Measurements from ENCODE around the gene CCDC183.

CCDC183 gene

GRCh38 chr9:136769710-136770191, 26.4 kb upstream of the CCDC183 start:
- H3K27ac ChIP-seq = no peak overlapping the region
- no peak for TF ChIP-seq Cebpa-rat (IDR thresholded peaks at IDR 0.05)
- no peaks in the 10 kb centered on the region for H3K27me3 ChIP-seq
- no peaks in the 10 kb centered on the region for H3K36me3 ChIP-seq
- H3K9me3 ChIP-seq = peaks cover 10% of the 10 kb centered on the region; the same call in 1 of the 2 replicates
- H3K4me1 ChIP-seq = peaks cover 56% of the 10 kb centered on the region
- H3K4me3 ChIP-seq = no peak overlapping the region
- peak overlapping the region; percentile 39; the same call in 1 of the 2 replicates for H3K4me2 ChIP-seq
- H4K20me1 ChIP-seq = no peaks in the 10 kb centered on the region
- no peak overlapping the region for H3K9ac ChIP-seq

GRCh38 chr9:136771907-136772415, 24.2 kb upstream of the CCDC183 start:
- peaks cover 10% of the 10 kb centered on the region; the same call in 1 of the 2 replicates for H3K9me3 ChIP-seq
- no peaks in the 10 kb centered on the region for H3K36me3 ChIP-seq
- H3K27me3 ChIP-seq = no peaks in the 10 kb centered on the region
- peaks cover 45% of the 10 kb centered on the region for H3K4me1 ChIP-seq
- H3K4me2 ChIP-seq = no peak overlapping the region
- TF ChIP-seq Cebpa-rat (IDR thresholded peaks at IDR 0.05) = no peak
- no peaks in the 10 kb centered on the region for H4K20me1 ChIP-seq
- H3K9ac ChIP-seq = no peak overlapping the region
- no peak overlapping the region for H3K4me3 ChIP-seq
- H3K27ac ChIP-seq = no peak overlapping the region

- no peak for TF ChIP-seq Cebpa-rat (IDR thresholded peaks at IDR 0.05)
- H3K4me1 ChIP-seq = peaks cover 41% of the 10 kb centered on the region
- H3K4me2 ChIP-seq = peak overlapping the region; percentile 32
- H3K9me3 ChIP-seq = peaks cover 10% of the 10 kb centered on the region; the same call in 1 of the 2 replicates
- no peaks in the 10 kb centered on the region for H4K20me1 ChIP-seq
- no peaks in the 10 kb centered on the region for H3K27me3 ChIP-seq
- H3K4me3 ChIP-seq = no peak overlapping the region
- H3K9ac ChIP-seq = no peak overlapping the region
- H3K36me3 ChIP-seq = no peaks in the 10 kb centered on the region
- peak overlapping the region; percentile 12 for H3K27ac ChIP-seq
Observed at GRCh38 chr9:136773386-136774044, 22.6 kb upstream of the CCDC183 start.

- H3K27ac ChIP-seq = peak overlapping the region; percentile 12; the same call in 1 of the 2 replicates
- H3K9me3 ChIP-seq = peaks cover 10% of the 10 kb centered on the region; the same call in 1 of the 2 replicates
- TF ChIP-seq Cebpa-rat (IDR thresholded peaks at IDR 0.05) = no peak
- H3K36me3 ChIP-seq = no peaks in the 10 kb centered on the region
- no peaks in the 10 kb centered on the region for H4K20me1 ChIP-seq
- H3K4me2 ChIP-seq = peak overlapping the region; percentile 32
- H3K9ac ChIP-seq = no peak overlapping the region
- H3K4me3 ChIP-seq = no peak overlapping the region
- no peaks in the 10 kb centered on the region for H3K27me3 ChIP-seq
- H3K4me1 ChIP-seq = peaks cover 38% of the 10 kb centered on the region
Observed at GRCh38 chr9:136774416-136775045, 21.6 kb upstream of the CCDC183 start.

GRCh38 chr9:136775191-136775590, 20.9 kb upstream of the CCDC183 start:
- Histone ChIP-seq H3K9ac (no peak overlapping the region), H3K4me3 (no peak overlapping the region), H3K4me2 (no peak overlapping the region), H3K4me1 (peaks cover 33% of the 10 kb centered on the region), H3K36me3 (no peaks in the 10 kb centered on the region), H3K27ac (no peak overlapping the region), H4K20me1 (no peaks in the 10 kb centered on the region), H3K9me3 (peaks cover 10% of the 10 kb centered on the region; the same call in 1 of the 2 replicates), H3K27me3 (no peaks in the 10 kb centered on the region)
- no peak for TF ChIP-seq Cebpa-rat (IDR thresholded peaks at IDR 0.05)

- H3K36me3 ChIP-seq = no peaks in the 10 kb centered on the region
- H3K9ac ChIP-seq = peak overlapping the region; percentile 61; the same call in 1 of the 2 replicates
Observed at GRCh38 chr9:136776947-136777346, 19.2 kb upstream of the CCDC183 start.

GRCh38 chr9:136777359-136777758, 18.8 kb upstream of the CCDC183 start:
- Histone ChIP-seq H3K9ac (peak overlapping the region; percentile 61; the same call in 1 of the 2 replicates), H3K36me3 (no peaks in the 10 kb centered on the region), H3K4me1 (peaks cover 33% of the 10 kb centered on the region), H4K20me1 (no peaks in the 10 kb centered on the region), H3K4me3 (peak overlapping the region; percentile 16; the same call in 1 of the 2 replicates), H3K4me2 (peak overlapping the region; percentile 79), H3K27me3 (no peaks in the 10 kb centered on the region), H3K27ac (peak overlapping the region; percentile 69), H3K9me3 (peaks cover 10% of the 10 kb centered on the region; the same call in 1 of the 2 replicates)
- no peak for TF ChIP-seq Cebpa-rat (IDR thresholded peaks at IDR 0.05)

More at GRCh38 chr9:136776947-136777346, 19.2 kb upstream of the CCDC183 start:
- peak overlapping the region; percentile 69 for H3K27ac ChIP-seq
- no peak for TF ChIP-seq Cebpa-rat (IDR thresholded peaks at IDR 0.05)
- H3K4me2 ChIP-seq = peak overlapping the region; percentile 79
- no peaks in the 10 kb centered on the region for H4K20me1 ChIP-seq
- no peaks in the 10 kb centered on the region for H3K27me3 ChIP-seq
- H3K9me3 ChIP-seq = peaks cover 10% of the 10 kb centered on the region; the same call in 1 of the 2 replicates
- peak overlapping the region; percentile 16; the same call in 1 of the 2 replicates for H3K4me3 ChIP-seq
- H3K4me1 ChIP-seq = peaks cover 33% of the 10 kb centered on the region

- H3K4me3 ChIP-seq = no peak overlapping the region
- H3K4me2 ChIP-seq = no peak overlapping the region
- no peak for TF ChIP-seq Cebpa-rat (IDR thresholded peaks at IDR 0.05)
- no peak overlapping the region for H3K9ac ChIP-seq
- H3K36me3 ChIP-seq = no peaks in the 10 kb centered on the region
- H3K4me1 ChIP-seq = peaks cover 32% of the 10 kb centered on the region
- no peaks in the 10 kb centered on the region for H3K27me3 ChIP-seq
- no peak overlapping the region for H3K27ac ChIP-seq
- no peaks in the 10 kb centered on the region for H3K9me3 ChIP-seq
- H4K20me1 ChIP-seq = no peaks in the 10 kb centered on the region
Observed at GRCh38 chr9:136779808-136780207, 16.3 kb upstream of the CCDC183 start.

- peak; percentile 50; the same call in 1 of the 2 replicates for TF ChIP-seq Cebpa-rat (IDR thresholded peaks at IDR 0.05)
- Histone ChIP-seq H3K4me3 (no peak overlapping the region), H3K27me3 (0 out of 2 replicates have a peak, but pooled peaks cover 3% of the 10 kb centered on the region), H3K9ac (no peak overlapping the region), H3K4me2 (no peak overlapping the region), H3K9me3 (no peaks in the 10 kb centered on the region), H3K27ac (no peak overlapping the region), H3K4me1 (peaks cover 41% of the 10 kb centered on the region), H4K20me1 (no peaks in the 10 kb centered on the region), H3K36me3 (no peaks in the 10 kb centered on the region)
Observed at GRCh38 chr9:136782452-136782851, 13.7 kb upstream of the CCDC183 start.

All from BLaER1 (cell line).